Purkinje cell (primary cell): ENCODE measurements around the gene SLC32A1. TPM values are rescaled to one million over a fixed set of nuclear protein-coding genes. Genes with fewer than 3 reads are reported as not detected.

Experiments used
- polyA plus RNA-seq: library from polyadenylated mRNA; unstranded; fragments of >200 nt; fragmentation: Nextera tagmentation; gene quantifications from 2 replicates; pipeline ENCODE4 v1.2.1, GENCODE V29; 2014

SLC32A1 gene
- 15.8 and 29.4 TPM in 2 replicates for polyA plus RNA-seq

GRCh38 chr20:38723848-38724625 is at the start of gene SLC32A1:
SLC32A1 (plus strand) TSS chr20:38724486; CDS start chr20:38724725, 239 bp downstream.

DNA sequence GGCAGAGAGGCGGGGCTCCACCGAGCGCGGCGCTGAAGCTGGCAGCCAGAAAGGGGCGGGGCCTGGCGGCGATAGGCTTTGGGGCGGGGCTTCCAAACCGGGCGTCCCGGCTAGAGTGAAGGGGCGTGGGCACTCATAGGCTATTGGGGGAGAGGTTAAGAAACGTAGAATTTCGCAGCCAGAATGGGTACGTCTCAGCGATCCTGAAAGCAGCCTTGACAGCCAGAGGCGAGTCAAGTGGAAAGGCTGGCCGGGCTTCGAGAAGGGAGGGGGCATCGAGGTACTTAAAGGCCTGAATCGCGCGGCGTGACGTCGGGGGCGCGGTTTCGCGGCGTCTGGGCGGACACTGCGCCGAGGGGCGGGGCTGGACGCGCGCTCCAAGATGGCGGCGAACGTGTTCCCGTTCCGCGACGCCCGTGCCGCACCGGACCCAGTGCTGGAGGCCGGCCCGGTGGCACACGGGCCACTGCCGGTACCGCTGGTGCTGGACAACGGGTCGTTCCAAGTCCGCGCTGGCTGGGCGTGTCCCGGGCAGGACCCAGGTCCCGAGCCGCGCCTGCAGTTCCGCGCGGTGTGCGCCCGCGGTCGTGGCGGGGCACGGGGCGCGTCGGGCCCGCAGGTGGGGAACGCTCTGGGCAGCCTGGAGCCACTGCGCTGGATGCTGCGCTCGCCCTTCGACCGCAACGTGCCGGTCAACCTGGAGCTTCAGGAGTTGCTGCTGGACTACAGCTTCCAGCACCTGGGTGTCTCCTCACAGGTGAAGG is 24.0 kb downstream of the SLC32A1 start, which contains the start of gene ACTR5:
TSS of gene ACTR5 (plus strand) at position 364 of the 764 bp plus-strand sequence. CDS start at position 383, 19 bp downstream.

Other genes starting within 250 kb of the SLC32A1 start
- not detected in 2 replicates for gene ADIG, start 143.3 kb upstream of the SLC32A1 start, polyA plus RNA-seq
- gene ARHGAP40, start 122.7 kb upstream of the SLC32A1 start, polyA plus RNA-seq: 0.24 TPM in 1 of 2 replicates, not detected in the other
- gene ACTR5, start 24.0 kb downstream of the SLC32A1 start, polyA plus RNA-seq: 2.1 TPM in 1 of 2 replicates, not detected in the other
- 5.2 and 7.0 TPM in 2 replicates for gene PPP1R16B, start 81.2 kb downstream of the SLC32A1 start, polyA plus RNA-seq
- gene FAM83D, start 201.9 kb downstream of the SLC32A1 start, polyA plus RNA-seq: 11.3 and 14.7 TPM in 2 replicates
- gene DHX35, start 237.9 kb downstream of the SLC32A1 start, polyA plus RNA-seq: 2.9 and 3.4 TPM in 2 replicates